Tibial artery (tissue), 4 donors: Measurements from ENCODE around the gene DGKB.

Experiments used
- DNase-seq, 2 donors: peaks; one replicate each; pipeline ENCODE4 v3.0.0-alpha.2; 2019
- H3K27ac ChIP-seq, 2 donors: fragments of 200-600 bp; sonication (generic) in 1 of 2; 1 replicate in 1 of 2; 2 replicates in 1 of 2; pipeline ENCODE4 v1.5.1; 2018 to 2019; ENCODE audit warnings: mild to moderate bottlenecking in 1 of 2
- H3K27me3 ChIP-seq, 2 donors: fragments of 200-600 bp; sonication (generic) in 1 of 2; one replicate each; pipeline versions ENCODE4 v1.5.1 to v1.6.0; 2016 to 2019
- H3K36me3 ChIP-seq, 3 donors: fragments of 200-600 bp; sonication (generic) in 2 of 3; one replicate each; pipeline ENCODE4 v1.5.1; 2016 to 2019; ENCODE audit warnings: mild to moderate bottlenecking in 2 of 3
- H3K4me1 ChIP-seq, 4 donors: fragments of 200-600 bp; sonication (generic) in 2 of 4; 1 replicate in 3 of 4; 2 replicates in 1 of 4; pipeline ENCODE4 v1.5.1; 2016 to 2019
- H3K4me3 ChIP-seq, 2 donors: fragments of 200-600 bp; sonication (generic) in 1 of 2; 1 replicate in 1 of 2; 2 replicates in 1 of 2; pipeline ENCODE4 v1.5.1; 2018 to 2019; ENCODE audit warnings: mild to moderate bottlenecking in 2 of 2
- H3K9me3 ChIP-seq, 3 donors: fragments of 200-600 bp; sonication (generic) in 1 of 3; one replicate each; pipeline ENCODE4 v1.5.1; 2016 to 2019
- intact Hi-C: fragments of 100-400 bp; cut with DNase I; formaldehyde crosslinking; loops from one replicate; pipeline ENCODE4 v1.15.0; 2023; ENCODE audit warnings: low total_unique reads
- TF ChIP-seq, protein P1 (sequence below), 2 experiments: fragments of 200-600 bp in 1 of 2; fragments of 450-650 bp in 1 of 2; IDR thresholded peaks; one replicate each; pipeline ENCODE4 v1.5.1; 2017 to 2019; ENCODE audit warnings: antibody characterized with exemption in 2 of 2, mild to moderate bottlenecking in 1 of 2, moderate library complexity in 1 of 2

The DGKB gene

GRCh38 chr7:14206121-14206520 is 696.4 kb downstream of the DGKB start:
- Histone ChIP-seq H3K27me3 (no peaks in the 10 kb centered on the region), H3K27ac (no peak overlapping the region), H3K9me3 (no peaks in the 10 kb centered on the region), H3K36me3 (no peaks in the 10 kb centered on the region), H3K4me1 (no peaks in the 10 kb centered on the region), H3K4me3 (no peak overlapping the region)
- intact Hi-C loops, result no loop called here
- no peak for DNase-seq
- TF ChIP-seq, protein P1, sequence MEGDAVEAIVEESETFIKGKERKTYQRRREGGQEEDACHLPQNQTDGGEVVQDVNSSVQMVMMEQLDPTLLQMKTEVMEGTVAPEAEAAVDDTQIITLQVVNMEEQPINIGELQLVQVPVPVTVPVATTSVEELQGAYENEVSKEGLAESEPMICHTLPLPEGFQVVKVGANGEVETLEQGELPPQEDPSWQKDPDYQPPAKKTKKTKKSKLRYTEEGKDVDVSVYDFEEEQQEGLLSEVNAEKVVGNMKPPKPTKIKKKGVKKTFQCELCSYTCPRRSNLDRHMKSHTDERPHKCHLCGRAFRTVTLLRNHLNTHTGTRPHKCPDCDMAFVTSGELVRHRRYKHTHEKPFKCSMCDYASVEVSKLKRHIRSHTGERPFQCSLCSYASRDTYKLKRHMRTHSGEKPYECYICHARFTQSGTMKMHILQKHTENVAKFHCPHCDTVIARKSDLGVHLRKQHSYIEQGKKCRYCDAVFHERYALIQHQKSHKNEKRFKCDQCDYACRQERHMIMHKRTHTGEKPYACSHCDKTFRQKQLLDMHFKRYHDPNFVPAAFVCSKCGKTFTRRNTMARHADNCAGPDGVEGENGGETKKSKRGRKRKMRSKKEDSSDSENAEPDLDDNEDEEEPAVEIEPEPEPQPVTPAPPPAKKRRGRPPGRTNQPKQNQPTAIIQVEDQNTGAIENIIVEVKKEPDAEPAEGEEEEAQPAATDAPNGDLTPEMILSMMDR (IDR thresholded peaks at IDR 0.05), result no peak

DNA sequence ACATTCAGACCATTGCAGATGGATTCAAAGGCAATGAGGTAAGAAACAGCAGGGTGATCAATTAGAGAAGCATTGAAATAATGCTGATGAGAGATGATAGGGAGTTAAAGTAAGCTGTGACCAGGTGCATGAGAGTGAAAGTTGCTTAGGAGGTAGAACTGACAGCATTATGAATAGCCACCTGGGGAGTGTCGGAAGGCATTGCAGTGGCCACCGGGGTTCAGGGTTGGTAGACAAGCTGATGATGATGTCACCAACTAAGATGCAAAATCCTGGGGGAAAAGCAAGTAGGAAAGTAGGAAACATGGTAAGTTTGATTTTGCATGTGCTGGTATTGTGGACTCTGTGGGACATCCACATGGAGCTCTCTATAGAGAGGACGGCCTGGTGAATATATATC is 701.2 kb downstream of the DGKB start:
- H3K27ac ChIP-seq, result no peak overlapping the region
- no peaks in the 10 kb centered on the region for H3K27me3 ChIP-seq
- H3K4me3 ChIP-seq, result no peak overlapping the region
- H3K9me3 ChIP-seq, result peaks cover 0 to 4% (median 0%) of the 10 kb centered on the region in 3 donors
- DNase-seq, result no peak
- intact Hi-C loops, result no loop called here
- H3K4me1 ChIP-seq, result peaks cover 0 to 16% (median 4%) of the 10 kb centered on the region in 4 donors
- no peaks in the 10 kb centered on the region for H3K36me3 ChIP-seq
- TF ChIP-seq, protein P1 (IDR thresholded peaks at IDR 0.05), result no peak

- no peak overlapping the region for H3K27ac ChIP-seq
- TF ChIP-seq, protein P1 (IDR thresholded peaks at IDR 0.05), result no peak
These were observed 703.2 kb downstream of the DGKB start for GRCh38 chr7:14199336-14199735.

GRCh38 chr7:14197280-14197679 is 705.3 kb downstream of the DGKB start:
- intact Hi-C loops, result no loop called here
- H3K27ac ChIP-seq, result no peak overlapping the region
- H3K27me3 ChIP-seq, result no peaks in the 10 kb centered on the region
- TF ChIP-seq, protein P1 (IDR thresholded peaks at IDR 0.05), result no peak
- H3K9me3 ChIP-seq, result peaks cover 0 to 4% (median 0%) of the 10 kb centered on the region in 3 donors
- no peak for DNase-seq
- H3K4me1 ChIP-seq, result peaks cover 0 to 22% (median 6%) of the 10 kb centered on the region in 4 donors
- H3K36me3 ChIP-seq, result no peaks in the 10 kb centered on the region
- no peak overlapping the region for H3K4me3 ChIP-seq

More at GRCh38 chr7:14199336-14199735, 703.2 kb downstream of the DGKB start:
- Histone ChIP-seq H3K9me3 (peaks cover 0 to 4% (median 0%) of the 10 kb centered on the region in 3 donors), H3K4me1 (peaks cover 0 to 22% (median 6%) of the 10 kb centered on the region in 4 donors), H3K4me3 (no peak overlapping the region), H3K36me3 (no peaks in the 10 kb centered on the region), H3K27me3 (no peaks in the 10 kb centered on the region)
- intact Hi-C loops, result no loop called here
- no peak for DNase-seq

- H3K27ac ChIP-seq, result no peak overlapping the region
- no peaks in the 10 kb centered on the region for H3K27me3 ChIP-seq
- H3K9me3 ChIP-seq, result peaks cover 0 to 4% (median 0%) of the 10 kb centered on the region in 3 donors
- H3K4me1 ChIP-seq, result peaks cover 0 to 22% (median 6%) of the 10 kb centered on the region in 4 donors
- TF ChIP-seq, protein P1 (IDR thresholded peaks at IDR 0.05), result no peak
- H3K36me3 ChIP-seq, result no peaks in the 10 kb centered on the region
- no peak overlapping the region for H3K4me3 ChIP-seq
- intact Hi-C loops, result no loop called here
- DNase-seq, result no peak
These were observed 706.0 kb downstream of the DGKB start for GRCh38 chr7:14196555-14196954.

DNA sequence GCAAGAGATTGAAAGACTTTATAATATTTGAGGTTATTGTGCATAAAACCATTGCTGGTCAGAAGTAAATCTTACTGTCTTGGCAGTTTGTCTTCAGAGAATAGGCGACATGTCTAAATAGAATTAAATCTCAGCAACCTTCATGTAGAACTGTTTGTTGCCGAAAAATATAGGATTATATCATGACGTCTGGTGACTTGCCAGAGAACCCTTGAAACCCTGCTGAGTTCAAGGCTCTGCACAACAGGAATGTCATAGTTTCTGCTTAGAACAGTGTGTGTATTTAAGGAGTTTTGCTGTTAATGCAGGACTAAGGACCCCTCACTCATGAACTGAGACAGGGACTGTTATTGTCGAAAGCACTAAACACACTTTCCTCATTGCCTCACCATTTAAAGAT is 706.7 kb downstream of the DGKB start:
- TF ChIP-seq, protein P1 (IDR thresholded peaks at IDR 0.05), result no peak
- Histone ChIP-seq H3K36me3 (no peaks in the 10 kb centered on the region), H3K9me3 (peaks cover 0 to 4% (median 0%) of the 10 kb centered on the region in 3 donors), H3K27ac (no peak overlapping the region), H3K4me3 (no peak overlapping the region), H3K27me3 (no peaks in the 10 kb centered on the region), H3K4me1 (peaks cover 0 to 22% (median 6%) of the 10 kb centered on the region in 4 donors)
- intact Hi-C loops, result no loop called here
- no peak for DNase-seq
